Measurements from ENCODE around the gene VPS45. TPM values are rescaled to one million over a fixed set of nuclear protein-coding genes. Genes with fewer than 3 reads are reported as not detected.

VPS45 gene
- total and polyA plus RNA-seq, 2 of the 13 experiments (the other 11 are each of a cell fraction or from before 2014, with no cell fraction given): 15.2 to 25.2 TPM

DNA sequence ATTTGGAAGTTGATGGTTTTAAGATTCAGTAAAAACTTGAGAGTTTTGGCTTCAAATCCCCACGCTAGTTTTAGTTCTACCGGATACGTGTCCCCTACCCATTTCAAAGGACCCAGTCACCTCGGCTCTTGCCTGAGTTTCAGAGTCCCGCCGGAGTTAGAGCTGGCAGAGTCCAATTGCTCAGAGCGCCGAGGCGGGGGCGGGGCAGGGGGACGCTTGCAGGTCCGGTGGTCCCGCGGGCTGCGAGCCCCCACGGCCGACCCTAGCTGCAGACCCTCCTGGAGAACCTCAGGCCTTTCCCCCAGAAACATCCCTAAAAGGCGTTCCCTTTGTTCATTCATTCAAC is 765 bp upstream of the VPS45 start:
- intact Hi-C loops (cut with micrococcal nuclease; ENCODE audit: unreplicated experiment) (loop anchor here (2.0 to 5.0 kb wide), 3 partner anchors 56 to 95 kb away; partner anchors contain the start of gene OTUD7B), in situ Hi-C loops (cut with HindIII; ENCODE audit: extremely low pct_ligation_motif_present, low pct_unique_long_range_greater_than_20kb) (no loop called here)
- 1% methylated on average over 9 of the region's 18 CpGs for WGBS (ENCODE audit: low lambda C conversion rate)
- ATAC-seq (peak; percentile 83), FAIRE-seq (no peak), DNase-seq (ENCODE audit: low spot score) (no peak)
- no peaks in the 10 kb centered on the region; a peak in 1 of 5 replicates for H3K36me3 ChIP-seq (replicated peaks in 1 of 2; ENCODE audit: control insufficient read depth in 1 of 2, insufficient read depth in 2 of 2, low read length in 2 of 2)
- peak overlapping the region; percentile 96 for H3K27ac ChIP-seq (ENCODE audit: extremely low read length, insufficient read depth, low read length)
- ChIA-PET CTCF (ENCODE audit: low intra/inter-chr PET ratio, low total read pairs) (no interaction called here), POLR2A (interaction anchor here (0.6 to 2.6 kb wide), 5 partner anchors 16 to 179 kb away, joined by 3 to 14 read pairs (median 6); partner anchors contain the start of gene OTUD7B)
- H4K20me1 ChIP-seq (ENCODE audit: insufficient read depth, low read length): no peaks in the 10 kb centered on the region
- peak overlapping the region; percentile 80 for H3K4me2 ChIP-seq (ENCODE audit: low read depth, low read length)
- peak overlapping the region; percentile 92 for H3K9ac ChIP-seq (ENCODE audit: insufficient read depth, low read depth, low read length)
- H3K27me3 ChIP-seq (ENCODE audit: control insufficient read depth in 1 of 2, insufficient read depth in 2 of 2, low read length in 2 of 2): no peaks in the 10 kb centered on the region; a peak in 1 of 5 replicates
- peaks cover 23% of the 10 kb centered on the region for H3K4me1 ChIP-seq (ENCODE audit: insufficient read depth, low read length)
- H2AFZ ChIP-seq (ENCODE audit: low read length): peak overlapping the region; percentile 34
- no peaks in the 10 kb centered on the region for H3K9me3 ChIP-seq (ENCODE audit: low read length)
- peak overlapping the region; percentile 58 to 91 (median 85) for H3K4me3 ChIP-seq (replicated peaks in 1 of 3; ENCODE audit: insufficient read depth in 1 of 3, low read depth in 2 of 3, low read length in 3 of 3)
- peaks cover 13% of the 10 kb centered on the region for H3K79me2 ChIP-seq (ENCODE audit: insufficient read depth, low read length)
- BruUV-seq (replicated peaks): TSS peak; percentile 81
- TF ChIP-seq, protein P1, sequence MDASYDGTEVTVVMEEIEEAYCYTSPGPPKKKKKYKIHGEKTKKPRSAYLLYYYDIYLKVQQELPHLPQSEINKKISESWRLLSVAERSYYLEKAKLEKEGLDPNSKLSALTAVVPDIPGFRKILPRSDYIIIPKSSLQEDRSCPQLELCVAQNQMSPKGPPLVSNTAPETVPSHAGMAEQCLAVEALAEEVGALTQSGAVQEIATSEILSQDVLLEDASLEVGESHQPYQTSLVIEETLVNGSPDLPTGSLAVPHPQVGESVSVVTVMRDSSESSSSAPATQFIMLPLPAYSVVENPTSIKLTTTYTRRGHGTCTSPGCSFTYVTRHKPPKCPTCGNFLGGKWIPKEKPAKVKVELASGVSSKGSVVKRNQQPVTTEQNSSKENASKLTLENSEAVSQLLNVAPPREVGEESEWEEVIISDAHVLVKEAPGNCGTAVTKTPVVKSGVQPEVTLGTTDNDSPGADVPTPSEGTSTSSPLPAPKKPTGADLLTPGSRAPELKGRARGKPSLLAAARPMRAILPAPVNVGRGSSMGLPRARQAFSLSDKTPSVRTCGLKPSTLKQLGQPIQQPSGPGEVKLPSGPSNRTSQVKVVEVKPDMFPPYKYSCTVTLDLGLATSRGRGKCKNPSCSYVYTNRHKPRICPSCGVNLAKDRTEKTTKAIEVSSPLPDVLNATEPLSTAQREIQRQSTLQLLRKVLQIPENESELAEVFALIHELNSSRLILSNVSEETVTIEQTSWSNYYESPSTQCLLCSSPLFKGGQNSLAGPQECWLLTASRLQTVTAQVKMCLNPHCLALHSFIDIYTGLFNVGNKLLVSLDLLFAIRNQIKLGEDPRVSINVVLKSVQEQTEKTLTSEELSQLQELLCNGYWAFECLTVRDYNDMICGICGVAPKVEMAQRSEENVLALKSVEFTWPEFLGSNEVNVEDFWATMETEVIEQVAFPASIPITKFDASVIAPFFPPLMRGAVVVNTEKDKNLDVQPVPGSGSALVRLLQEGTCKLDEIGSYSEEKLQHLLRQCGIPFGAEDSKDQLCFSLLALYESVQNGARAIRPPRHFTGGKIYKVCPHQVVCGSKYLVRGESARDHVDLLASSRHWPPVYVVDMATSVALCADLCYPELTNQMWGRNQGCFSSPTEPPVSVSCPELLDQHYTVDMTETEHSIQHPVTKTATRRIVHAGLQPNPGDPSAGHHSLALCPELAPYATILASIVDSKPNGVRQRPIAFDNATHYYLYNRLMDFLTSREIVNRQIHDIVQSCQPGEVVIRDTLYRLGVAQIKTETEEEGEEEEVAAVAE (CRISPR knock-in tag; IDR thresholded peaks at IDR 0.05; ENCODE audit: borderline replicate concordance): no peak
- TF ChIP-seq SYNCRIP (IDR thresholded peaks at IDR 0.05; ENCODE audit: insufficient read depth, low read depth, low read length): no peak
- TF ChIP-seq FOXA1 (IDR thresholded peaks at IDR 0.05): no peak
- no peak for TF ChIP-seq FOXA1 (CRISPR knock-in tag; IDR thresholded peaks at IDR 0.05)
- TF ChIP-seq ELF1 (CRISPR knock-in tag; IDR thresholded peaks at IDR 0.05): no peak
- no peak for TF ChIP-seq GFI1 (CRISPR knock-in tag; IDR thresholded peaks at IDR 0.05; ENCODE audit: borderline replicate concordance)
- no peak for TF ChIP-seq SIX1 (CRISPR knock-in tag; IDR thresholded peaks at IDR 0.05; ENCODE audit: borderline replicate concordance)
- TF ChIP-seq RBFOX2 (IDR thresholded peaks at IDR 0.05; ENCODE audit: low read depth, low read length): peak; percentile 79
- TF ChIP-seq NCOA5 (CRISPR knock-in tag; IDR thresholded peaks at IDR 0.05): no peak
- TF ChIP-seq KLF11 (CRISPR knock-in tag; IDR thresholded peaks at IDR 0.05): 0 out of 2 replicates have a peak, but pooled peaks have one; percentile 2
- 0 out of 2 replicates have a peak, but pooled peaks have one; percentile 1 for TF ChIP-seq SRY (CRISPR knock-in tag; IDR thresholded peaks at IDR 0.05)
- peak; percentile 22; the same call in 1 of the 2 replicates for TF ChIP-seq GABPA (IDR thresholded peaks at IDR 0.05; ENCODE audit: low read depth, low read length)
- no peak for TF ChIP-seq GABPA (CRISPR knock-in tag; IDR thresholded peaks at IDR 0.05; ENCODE audit: low read depth)
- no peak for TF ChIP-seq CBX2 (IDR thresholded peaks at IDR 0.05; ENCODE audit: low read depth, low read length)
- TF ChIP-seq CBX2 (CRISPR knock-in tag; IDR thresholded peaks at IDR 0.05; ENCODE audit: low read depth): no peak
- TF ChIP-seq, protein P2, sequence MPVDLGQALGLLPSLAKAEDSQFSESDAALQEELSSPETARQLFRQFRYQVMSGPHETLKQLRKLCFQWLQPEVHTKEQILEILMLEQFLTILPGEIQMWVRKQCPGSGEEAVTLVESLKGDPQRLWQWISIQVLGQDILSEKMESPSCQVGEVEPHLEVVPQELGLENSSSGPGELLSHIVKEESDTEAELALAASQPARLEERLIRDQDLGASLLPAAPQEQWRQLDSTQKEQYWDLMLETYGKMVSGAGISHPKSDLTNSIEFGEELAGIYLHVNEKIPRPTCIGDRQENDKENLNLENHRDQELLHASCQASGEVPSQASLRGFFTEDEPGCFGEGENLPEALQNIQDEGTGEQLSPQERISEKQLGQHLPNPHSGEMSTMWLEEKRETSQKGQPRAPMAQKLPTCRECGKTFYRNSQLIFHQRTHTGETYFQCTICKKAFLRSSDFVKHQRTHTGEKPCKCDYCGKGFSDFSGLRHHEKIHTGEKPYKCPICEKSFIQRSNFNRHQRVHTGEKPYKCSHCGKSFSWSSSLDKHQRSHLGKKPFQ (CRISPR knock-in tag; IDR thresholded peaks at IDR 0.05; ENCODE audit: insufficient replicate concordance): peak; percentile 79
- no peak for TF ChIP-seq DMAP1 (CRISPR knock-in tag; IDR thresholded peaks at IDR 0.05)
- TF ChIP-seq FOXJ3 (CRISPR knock-in tag; IDR thresholded peaks at IDR 0.05; ENCODE audit: borderline replicate concordance): 0 out of 2 replicates have a peak, but pooled peaks have one; percentile 49
- TF ChIP-seq KLF16 (CRISPR knock-in tag; IDR thresholded peaks at IDR 0.05): no peak
- TF ChIP-seq FOSL1 (CRISPR knock-in tag; IDR thresholded peaks at IDR 0.05; ENCODE audit: borderline replicate concordance): no peak
- TF ChIP-seq KLF13 (CRISPR knock-in tag; IDR thresholded peaks at IDR 0.05): peak; percentile 10; the same call in 1 of the 2 replicates
- no peak for TF ChIP-seq RNF2 (conservative IDR thresholded peaks at IDR 0.05; ENCODE audit: low read depth)

All from HepG2 (cell line).